AG10803 (cell line): ENCODE data around the gene LSM3.

Experiments
- DNase-seq: peaks from one replicate; pipeline ENCODE4 v3.0.0; 2010; ENCODE audit warnings: low read depth
- H3K4me3 ChIP-seq: 2 replicates; pipeline ENCODE4 v1.5.1; 2011; ENCODE audit warnings: mild to moderate bottlenecking, low read length, control low read depth
- TF ChIP-seq, protein P1 (sequence below): conservative IDR thresholded peaks from 2 replicates; pipeline ENCODE4 v1.5.1; 2011; ENCODE audit warnings: mild to moderate bottlenecking, low read length, control low read depth, inconsistent platforms

Gene LSM3

DNA sequence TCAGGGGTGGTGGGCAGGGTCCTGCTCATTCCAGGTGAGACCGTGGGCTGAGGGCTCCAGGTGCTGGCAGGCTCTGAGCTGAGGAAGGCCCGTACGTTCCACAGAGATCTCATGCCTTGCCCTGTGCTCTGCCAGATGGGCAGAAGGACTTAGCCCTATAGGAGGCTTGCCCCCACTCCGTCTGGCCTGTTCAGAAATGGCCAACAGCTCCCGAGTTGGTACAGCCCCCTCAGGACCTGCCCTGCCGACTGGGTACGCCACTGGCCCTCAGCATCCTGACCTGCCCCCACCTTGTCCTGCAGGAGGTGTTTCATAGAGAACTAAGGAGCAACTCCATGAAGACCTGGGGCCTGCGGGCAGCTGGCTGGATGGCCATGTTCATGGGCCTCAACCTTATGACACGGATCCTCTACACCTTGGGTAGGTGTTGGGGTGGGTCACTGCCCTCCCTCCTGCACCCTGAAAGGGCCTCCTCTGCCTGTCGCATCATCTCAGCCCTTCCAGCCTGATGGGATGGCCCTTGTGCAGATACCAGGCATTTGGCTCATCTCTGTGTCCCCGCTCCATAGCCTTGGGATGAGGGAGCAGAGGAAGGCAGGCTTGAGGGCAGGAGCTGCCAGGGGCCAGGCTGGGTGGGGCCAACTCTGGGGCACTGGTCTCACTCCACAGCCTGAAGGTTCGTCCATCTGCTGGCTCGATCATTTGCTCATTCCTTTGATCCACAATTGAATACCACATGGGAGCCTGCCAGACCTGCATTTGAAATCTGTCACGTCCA lies 39.5 kb upstream of the LSM3 start:
- DNase-seq = peak; percentile 32
- no peak overlapping the region for H3K4me3 ChIP-seq
- TF ChIP-seq, protein P1, sequence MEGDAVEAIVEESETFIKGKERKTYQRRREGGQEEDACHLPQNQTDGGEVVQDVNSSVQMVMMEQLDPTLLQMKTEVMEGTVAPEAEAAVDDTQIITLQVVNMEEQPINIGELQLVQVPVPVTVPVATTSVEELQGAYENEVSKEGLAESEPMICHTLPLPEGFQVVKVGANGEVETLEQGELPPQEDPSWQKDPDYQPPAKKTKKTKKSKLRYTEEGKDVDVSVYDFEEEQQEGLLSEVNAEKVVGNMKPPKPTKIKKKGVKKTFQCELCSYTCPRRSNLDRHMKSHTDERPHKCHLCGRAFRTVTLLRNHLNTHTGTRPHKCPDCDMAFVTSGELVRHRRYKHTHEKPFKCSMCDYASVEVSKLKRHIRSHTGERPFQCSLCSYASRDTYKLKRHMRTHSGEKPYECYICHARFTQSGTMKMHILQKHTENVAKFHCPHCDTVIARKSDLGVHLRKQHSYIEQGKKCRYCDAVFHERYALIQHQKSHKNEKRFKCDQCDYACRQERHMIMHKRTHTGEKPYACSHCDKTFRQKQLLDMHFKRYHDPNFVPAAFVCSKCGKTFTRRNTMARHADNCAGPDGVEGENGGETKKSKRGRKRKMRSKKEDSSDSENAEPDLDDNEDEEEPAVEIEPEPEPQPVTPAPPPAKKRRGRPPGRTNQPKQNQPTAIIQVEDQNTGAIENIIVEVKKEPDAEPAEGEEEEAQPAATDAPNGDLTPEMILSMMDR = no peak

DNA sequence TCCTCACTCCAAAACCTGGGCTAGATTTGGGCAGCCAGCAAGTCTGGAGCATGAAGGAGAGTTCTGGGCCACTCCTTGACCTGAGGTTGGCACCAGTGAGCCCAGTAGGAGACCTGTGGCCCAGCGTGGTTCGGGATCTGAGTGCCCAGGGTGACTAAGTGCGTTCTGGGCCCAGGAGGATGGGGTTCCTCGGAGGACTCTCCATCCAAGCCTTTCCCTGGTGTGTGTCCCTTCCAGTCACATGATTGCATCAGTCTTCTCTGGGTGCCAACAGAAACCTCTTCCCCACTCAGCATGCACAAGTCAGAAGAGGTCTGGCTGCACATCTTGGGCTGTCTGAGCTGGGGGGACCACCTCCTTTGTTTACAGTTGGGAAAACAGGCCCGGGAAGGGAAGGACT lies 38.8 kb upstream of the LSM3 start:
- TF ChIP-seq, protein P1 = no peak
- peak; percentile 66 for DNase-seq
- no peak overlapping the region for H3K4me3 ChIP-seq

DNA sequence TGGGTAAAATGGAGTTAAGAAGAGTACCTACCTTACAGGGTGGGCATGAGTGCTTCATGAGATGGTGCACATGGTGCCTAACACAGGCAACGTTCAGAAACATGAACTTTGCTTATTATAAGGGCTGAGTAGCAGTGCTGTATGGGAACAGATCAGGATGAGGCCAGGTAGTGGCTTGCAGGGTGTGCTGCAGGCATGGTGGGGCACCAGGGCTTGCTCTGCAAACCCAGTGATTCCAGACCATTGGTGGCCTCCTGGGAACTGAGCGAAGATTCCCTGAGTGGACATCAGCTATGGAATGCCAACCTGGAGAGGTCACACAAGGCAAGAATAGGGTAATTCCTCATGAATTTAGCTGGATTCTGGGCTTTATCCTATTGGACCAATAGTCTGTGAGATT lies 37.9 kb upstream of the LSM3 start:
- H3K4me3 ChIP-seq = no peak overlapping the region
- TF ChIP-seq, protein P1 = no peak
- DNase-seq = no peak

DNA sequence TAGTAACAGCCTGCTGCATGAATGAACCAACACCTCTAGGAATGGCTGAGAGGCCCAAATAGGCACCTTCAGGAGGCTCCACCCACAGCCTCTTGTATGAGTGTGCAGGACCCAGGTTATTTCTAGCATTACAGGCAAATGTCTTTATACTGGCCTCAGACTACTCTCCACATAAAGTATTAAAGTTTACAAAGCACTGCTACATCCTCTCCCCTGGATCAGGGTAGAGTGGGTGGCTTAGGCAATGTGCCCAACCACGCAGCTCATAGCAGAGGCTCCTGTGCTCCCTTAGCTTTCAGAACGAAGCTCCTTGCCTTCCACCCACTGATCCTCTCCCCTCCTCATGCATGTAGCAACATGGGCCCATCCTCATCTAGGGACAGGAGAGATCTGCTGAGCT lies 37.5 kb upstream of the LSM3 start:
- no peak for DNase-seq
- TF ChIP-seq, protein P1 = no peak
- H3K4me3 ChIP-seq = no peak overlapping the region

DNA sequence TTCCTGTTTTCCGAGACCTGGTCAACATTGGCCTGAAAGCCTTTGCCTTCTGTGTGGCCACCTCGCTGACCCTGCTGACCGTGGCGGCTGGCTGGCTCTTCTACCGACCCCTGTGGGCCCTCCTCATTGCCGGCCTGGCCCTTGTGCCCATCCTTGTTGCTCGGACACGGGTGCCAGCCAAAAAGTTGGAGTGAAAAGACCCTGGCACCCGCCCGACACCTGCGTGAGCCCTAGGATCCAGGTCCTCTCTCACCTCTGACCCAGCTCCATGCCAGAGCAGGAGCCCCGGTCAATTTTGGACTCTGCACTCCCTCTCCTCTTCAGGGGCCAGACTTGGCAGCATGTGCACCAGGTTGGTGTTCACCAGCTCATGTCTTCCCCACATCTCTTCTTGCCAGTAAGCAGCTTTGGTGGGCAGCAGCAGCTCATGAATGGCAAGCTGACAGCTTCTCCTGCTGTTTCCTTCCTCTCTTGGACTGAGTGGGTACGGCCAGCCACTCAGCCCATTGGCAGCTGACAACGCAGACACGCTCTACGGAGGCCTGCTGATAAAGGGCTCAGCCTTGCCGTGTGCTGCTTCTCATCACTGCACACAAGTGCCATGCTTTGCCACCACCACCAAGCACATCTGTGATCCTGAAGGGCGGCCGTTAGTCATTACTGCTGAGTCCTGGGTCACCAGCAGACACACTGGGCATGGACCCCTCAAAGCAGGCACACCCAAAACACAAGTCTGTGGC lies 36.8 kb upstream of the LSM3 start:
- TF ChIP-seq, protein P1 = no peak
- no peak overlapping the region for H3K4me3 ChIP-seq
- DNase-seq = no peak

DNA sequence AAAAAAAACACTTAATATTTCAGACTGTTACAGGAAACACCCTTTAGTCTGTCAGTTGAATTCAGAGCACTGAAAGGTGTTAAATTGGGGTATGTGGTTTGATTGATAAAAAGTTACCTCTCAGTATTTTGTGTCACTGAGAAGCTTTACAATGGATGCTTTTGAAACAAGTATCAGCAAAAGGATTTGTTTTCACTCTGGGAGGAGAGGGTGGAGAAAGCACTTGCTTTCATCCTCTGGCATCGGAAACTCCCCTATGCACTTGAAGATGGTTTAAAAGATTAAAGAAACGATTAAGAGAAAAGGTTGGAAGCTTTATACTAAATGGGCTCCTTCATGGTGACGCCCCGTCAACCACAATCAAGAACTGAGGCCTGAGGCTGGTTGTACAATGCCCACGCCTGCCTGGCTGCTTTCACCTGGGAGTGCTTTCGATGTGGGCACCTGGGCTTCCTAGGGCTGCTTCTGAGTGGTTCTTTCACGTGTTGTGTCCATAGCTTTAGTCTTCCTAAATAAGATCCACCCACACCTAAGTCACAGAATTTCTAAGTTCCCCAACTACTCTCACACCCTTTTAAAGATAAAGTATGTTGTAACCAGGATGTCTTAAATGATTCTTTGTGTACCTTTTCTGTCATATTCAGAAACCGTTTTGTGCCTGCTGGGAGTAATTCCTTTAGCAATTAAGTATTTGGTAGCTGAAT lies 35.9 kb upstream of the LSM3 start:
- TF ChIP-seq, protein P1 = no peak
- H3K4me3 ChIP-seq = no peak overlapping the region
- DNase-seq = no peak
